Measurements from ENCODE around the gene COPS3. TPM values are rescaled to one million over a fixed set of nuclear protein-coding genes. Genes with fewer than 3 reads are reported as not detected.
A peak's percentile ranks its signal among the peaks of the same experiment; 100 is the strongest.

COPS3 gene
- total RNA-seq, 4 donors from 2014 or later, result 28.9 to 78.2 (median 60.0) TPM

DNA sequence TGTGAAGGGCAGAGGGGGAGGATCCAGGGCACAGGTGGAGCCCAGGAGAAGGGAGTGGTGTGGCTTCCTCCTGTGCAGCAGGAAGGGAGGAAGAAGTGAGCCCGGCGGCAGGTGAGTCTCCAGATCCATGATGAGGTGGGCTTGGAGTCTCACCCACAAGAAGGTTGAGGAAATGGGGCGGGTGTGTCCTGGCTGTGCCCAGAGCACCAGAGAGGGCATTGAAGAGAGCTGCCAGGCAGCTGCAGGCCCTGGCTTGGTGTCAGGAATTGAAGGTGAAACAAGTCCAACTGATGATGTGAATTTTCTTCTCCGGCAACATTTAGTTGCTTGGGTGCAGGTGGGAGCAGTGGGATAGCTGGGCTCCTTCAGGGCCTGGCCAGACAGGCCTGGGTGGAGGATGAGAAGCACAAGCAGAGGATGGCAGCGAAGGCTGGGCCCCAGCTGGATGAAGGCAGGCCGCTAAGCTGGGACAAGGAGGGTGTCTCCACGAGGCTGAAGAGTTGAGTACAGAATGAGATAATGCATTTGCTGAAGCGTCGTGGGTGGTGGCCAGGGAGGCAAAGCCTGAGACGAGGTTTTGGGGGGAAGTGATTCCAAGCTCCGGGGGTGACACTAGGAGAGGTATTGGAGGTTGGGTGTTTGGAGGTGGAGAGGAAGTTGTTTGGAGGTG is 40.4 kb upstream of the COPS3 start:
- H3K27me3 ChIP-seq, result no peaks in the 10 kb centered on the region
- in situ Hi-C loops (cut with MboI; ENCODE audit: low pct_ligation_motif_present in 1 of 4, low pct_unique_long_range_greater_than_20kb in 1 of 4, low sequenced_read_pairs in 3 of 4) (loop anchor here in 3 of 4 donors (25.0 kb wide), 2 partner anchors 309 to 334 kb away; no protein-coding TSS in a partner anchor), intact Hi-C loops (cut with DNase I; ENCODE audit: low total_unique reads) (no loop called here)
- no peaks in the 10 kb centered on the region for H3K36me3 ChIP-seq
- no peak overlapping the region for H3K4me3 ChIP-seq
- no peak for DNase-seq
- no peak overlapping the region for H3K27ac ChIP-seq
- no peak for TF ChIP-seq EP300 (IDR thresholded peaks at IDR 0.05; ENCODE audit: low read depth)
- TF ChIP-seq, protein P1, sequence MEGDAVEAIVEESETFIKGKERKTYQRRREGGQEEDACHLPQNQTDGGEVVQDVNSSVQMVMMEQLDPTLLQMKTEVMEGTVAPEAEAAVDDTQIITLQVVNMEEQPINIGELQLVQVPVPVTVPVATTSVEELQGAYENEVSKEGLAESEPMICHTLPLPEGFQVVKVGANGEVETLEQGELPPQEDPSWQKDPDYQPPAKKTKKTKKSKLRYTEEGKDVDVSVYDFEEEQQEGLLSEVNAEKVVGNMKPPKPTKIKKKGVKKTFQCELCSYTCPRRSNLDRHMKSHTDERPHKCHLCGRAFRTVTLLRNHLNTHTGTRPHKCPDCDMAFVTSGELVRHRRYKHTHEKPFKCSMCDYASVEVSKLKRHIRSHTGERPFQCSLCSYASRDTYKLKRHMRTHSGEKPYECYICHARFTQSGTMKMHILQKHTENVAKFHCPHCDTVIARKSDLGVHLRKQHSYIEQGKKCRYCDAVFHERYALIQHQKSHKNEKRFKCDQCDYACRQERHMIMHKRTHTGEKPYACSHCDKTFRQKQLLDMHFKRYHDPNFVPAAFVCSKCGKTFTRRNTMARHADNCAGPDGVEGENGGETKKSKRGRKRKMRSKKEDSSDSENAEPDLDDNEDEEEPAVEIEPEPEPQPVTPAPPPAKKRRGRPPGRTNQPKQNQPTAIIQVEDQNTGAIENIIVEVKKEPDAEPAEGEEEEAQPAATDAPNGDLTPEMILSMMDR (IDR thresholded peaks at IDR 0.05), result no peak
- no peak for TF ChIP-seq POLR2AphosphoS5 (IDR thresholded peaks at IDR 0.05)
- TF ChIP-seq POLR2A (IDR thresholded peaks at IDR 0.05), result no peak
- 79% methylated on average over 11 of the region's 11 CpGs; no CpG with 5 or more reads in 1 of the 2 donors for WGBS, 2 donors (ENCODE audit: low coverage in 1 of 2)
- no peaks in the 10 kb centered on the region for H3K9me3 ChIP-seq
- H3K4me1 ChIP-seq, result no peaks in the 10 kb centered on the region

DNA sequence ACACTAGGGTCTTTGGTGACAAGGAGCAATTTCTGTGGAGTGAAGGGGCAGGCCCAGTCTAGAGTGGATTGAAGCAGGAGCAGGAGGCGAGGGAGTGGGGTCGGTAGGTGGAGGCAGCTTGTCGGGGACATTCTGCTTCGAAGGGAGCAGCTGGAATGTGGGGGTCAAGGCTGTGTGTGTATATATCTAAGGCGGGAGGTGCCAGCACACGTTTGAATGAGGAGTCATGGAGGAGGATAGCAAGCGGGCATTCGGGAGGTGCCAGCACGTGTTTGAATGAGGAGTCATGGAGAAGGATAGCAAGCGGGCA is 39.8 kb upstream of the COPS3 start:
- no peaks in the 10 kb centered on the region for H3K4me1 ChIP-seq
- no peaks in the 10 kb centered on the region for H3K36me3 ChIP-seq
- H3K27ac ChIP-seq, result no peak overlapping the region
- in situ Hi-C loops (cut with MboI; ENCODE audit: low pct_ligation_motif_present in 1 of 4, low pct_unique_long_range_greater_than_20kb in 1 of 4, low sequenced_read_pairs in 3 of 4), result loop anchor here in 3 of 4 donors (25.0 kb wide), 2 partner anchors 309 to 334 kb away; no protein-coding TSS in a partner anchor
- no peaks in the 10 kb centered on the region for H3K9me3 ChIP-seq
- H3K4me3 ChIP-seq, result no peak overlapping the region
- no peaks in the 10 kb centered on the region for H3K27me3 ChIP-seq
- intact Hi-C loops (cut with DNase I; ENCODE audit: low total_unique reads), result no loop called here
- WGBS, 2 donors (ENCODE audit: low coverage in 1 of 2), result 81 to 88% methylated on average over 10 of the region's 10 CpGs
- DNase-seq, result no peak
- TF ChIP-seq EP300 (IDR thresholded peaks at IDR 0.05; ENCODE audit: low read depth) (no peak), POLR2A (IDR thresholded peaks at IDR 0.05) (no peak), POLR2AphosphoS5 (IDR thresholded peaks at IDR 0.05) (no peak)
- TF ChIP-seq, protein P1 (IDR thresholded peaks at IDR 0.05), result no peak

DNA sequence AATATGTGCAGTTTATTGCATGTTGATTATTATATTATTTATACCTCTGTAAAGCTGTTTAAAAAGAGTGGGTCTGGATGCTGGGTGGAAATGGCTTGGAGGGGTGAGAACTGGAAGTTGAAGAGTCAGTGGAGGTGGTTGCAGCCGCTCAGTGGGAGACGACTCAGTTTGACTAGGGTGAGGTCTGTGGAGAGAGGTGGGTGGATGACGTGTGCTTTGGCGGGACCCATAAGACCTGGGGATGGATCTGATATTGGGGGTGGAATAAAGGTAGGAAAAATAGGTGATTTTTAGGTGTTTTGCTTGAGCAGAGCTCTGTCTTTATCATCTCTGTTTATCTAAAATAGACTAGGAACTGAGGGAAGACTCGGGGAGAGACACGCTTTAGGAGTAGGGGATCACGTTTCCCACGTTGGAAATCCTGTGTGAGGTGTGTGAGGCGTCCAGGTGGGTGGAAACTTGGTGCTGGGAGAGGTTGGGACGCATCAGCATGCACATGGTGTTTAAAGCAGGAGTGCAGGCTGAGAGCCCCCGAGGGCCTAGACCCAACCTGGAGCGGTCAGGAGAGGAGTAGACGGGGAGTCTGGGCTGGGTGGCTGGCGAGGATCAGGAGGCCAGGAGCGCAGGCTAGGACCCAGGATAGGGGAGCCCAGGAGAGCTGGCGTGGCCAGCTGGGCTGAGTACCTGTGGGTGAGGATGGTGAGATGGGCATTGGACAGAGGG is 39.3 kb upstream of the COPS3 start:
- H3K4me1 ChIP-seq, result no peaks in the 10 kb centered on the region
- no peak overlapping the region for H3K4me3 ChIP-seq
- H3K36me3 ChIP-seq, result no peaks in the 10 kb centered on the region
- no peak for TF ChIP-seq POLR2AphosphoS5 (IDR thresholded peaks at IDR 0.05)
- TF ChIP-seq, protein P1 (IDR thresholded peaks at IDR 0.05), result no peak
- TF ChIP-seq EP300 (IDR thresholded peaks at IDR 0.05; ENCODE audit: low read depth), result no peak
- TF ChIP-seq POLR2A (IDR thresholded peaks at IDR 0.05), result no peak
- DNase-seq, result no peak
- intact Hi-C loops (cut with DNase I; ENCODE audit: low total_unique reads) (no loop called here), in situ Hi-C loops (cut with MboI; ENCODE audit: low pct_ligation_motif_present in 1 of 4, low pct_unique_long_range_greater_than_20kb in 1 of 4, low sequenced_read_pairs in 3 of 4) (loop anchor here in 3 of 4 donors (25.0 kb wide), 2 partner anchors 308 to 333 kb away; no protein-coding TSS in a partner anchor)
- H3K27ac ChIP-seq, result no peak overlapping the region
- 82 to 91% methylated on average over 7 to 16 of the region's 16 CpGs for WGBS, 2 donors (ENCODE audit: low coverage in 1 of 2)
- H3K27me3 ChIP-seq, result no peaks in the 10 kb centered on the region
- no peaks in the 10 kb centered on the region for H3K9me3 ChIP-seq

DNA sequence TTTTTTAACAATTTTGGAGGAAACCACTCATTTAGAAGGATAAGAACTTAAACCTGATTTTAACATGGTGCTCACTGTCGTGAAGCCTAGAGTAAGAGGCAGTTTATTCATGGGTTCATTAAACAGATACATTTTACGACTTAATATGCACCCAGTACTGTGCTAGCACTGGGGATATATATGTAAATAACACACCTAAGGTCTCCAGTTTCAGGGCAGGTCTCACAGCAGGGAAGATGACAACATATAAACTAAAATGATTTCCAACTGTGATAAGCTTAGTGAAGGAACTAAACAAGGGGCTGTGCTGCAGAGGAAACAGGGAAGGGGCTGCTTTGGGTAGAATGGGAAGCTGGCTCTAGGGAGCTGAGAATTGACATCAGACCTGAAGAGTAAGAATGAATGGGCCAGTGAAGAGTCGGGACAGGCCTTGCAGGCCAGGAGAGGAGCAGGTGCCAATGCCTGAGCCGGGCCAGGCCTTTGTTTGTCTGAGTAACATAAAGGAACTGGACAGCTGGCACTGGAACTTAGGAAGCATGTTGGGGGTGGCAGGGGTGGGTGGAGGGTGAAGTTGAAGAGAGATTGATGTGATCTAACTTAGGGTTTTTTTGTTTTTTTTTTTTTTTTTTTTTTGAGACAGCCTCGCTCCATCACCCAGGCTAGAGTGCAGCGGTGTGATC is 34.2 kb upstream of the COPS3 start:
- DNase-seq, result no peak
- no peak for TF ChIP-seq POLR2AphosphoS5 (IDR thresholded peaks at IDR 0.05)
- TF ChIP-seq, protein P1 (IDR thresholded peaks at IDR 0.05), result no peak
- TF ChIP-seq POLR2A (IDR thresholded peaks at IDR 0.05), result no peak
- no peak for TF ChIP-seq EP300 (IDR thresholded peaks at IDR 0.05; ENCODE audit: low read depth)
- Histone ChIP-seq H3K36me3 (no peaks in the 10 kb centered on the region), H3K4me3 (no peak overlapping the region), H3K9me3 (no peaks in the 10 kb centered on the region), H3K27me3 (no peaks in the 10 kb centered on the region), H3K27ac (peak overlapping the region in 1 of 4 donors; percentile 23), H3K4me1 (no peaks in the 10 kb centered on the region)
- intact Hi-C loops (cut with DNase I; ENCODE audit: low total_unique reads) (no loop called here), in situ Hi-C loops (cut with MboI; ENCODE audit: low pct_ligation_motif_present in 1 of 4, low pct_unique_long_range_greater_than_20kb in 1 of 4, low sequenced_read_pairs in 3 of 4) (loop anchor here in 3 of 4 donors (25.0 kb wide), 2 partner anchors 303 to 328 kb away; no protein-coding TSS in a partner anchor)
- WGBS, 2 donors (ENCODE audit: low coverage in 1 of 2), result 58 to 68% methylated on average over 5 to 6 of the region's 6 CpGs
